Upper lobe of left lung (tissue), 6 donors: ENCODE measurements around the gene CACNA1S. TPM values are rescaled to one million over a fixed set of nuclear protein-coding genes. Genes with fewer than 3 reads are reported as not detected.

ENCODE experiments used
- ATAC-seq, 2 donors: fragments of 200-7000 bp; cut with Tn5 transposase; one replicate each; pipeline ENCODE4 v1.9.1; 2022; ENCODE audit warnings: mild to moderate bottlenecking in 2 of 2, moderate library complexity in 2 of 2; ENCODE audit not compliant: low FRiP score in 2 of 2
- DNase-seq, 2 donors: peaks; one replicate each; pipeline ENCODE4 v3.0.0-alpha.2; 2019 to 2020
- H3K27ac ChIP-seq, 4 donors: fragments of 200-600 bp; sonication (generic); one replicate each; pipeline ENCODE4 v1.5.1; 2016 to 2019
- H3K27me3 ChIP-seq, 4 donors: fragments of 200-600 bp; sonication (generic); one replicate each; pipeline ENCODE4 v1.5.1; 2017 to 2019
- H3K36me3 ChIP-seq, 4 donors: fragments of 200-600 bp; sonication (generic); one replicate each; pipeline ENCODE4 v1.5.1; 2016 to 2019
- H3K4me1 ChIP-seq, 4 donors: fragments of 200-600 bp; sonication (generic); one replicate each; pipeline ENCODE4 v1.5.1; 2018 to 2019
- H3K4me3 ChIP-seq, 4 donors: fragments of 200-600 bp; sonication (generic); one replicate each; pipeline ENCODE4 v1.5.1; 2017 to 2019; ENCODE audit warnings: mild to moderate bottlenecking in 2 of 4, moderate library complexity in 1 of 4
- H3K9me3 ChIP-seq, 4 donors: fragments of 200-600 bp; sonication (generic); one replicate each; pipeline ENCODE4 v1.5.1; 2018 to 2019
- CTCF ChIP-seq, 6 experiments: fragments of 450-650 bp in 4 of 6; fragments of 200-600 bp in 2 of 6; sonication (generic) in 2 of 6; IDR thresholded peaks; one replicate each; pipeline ENCODE4 v1.5.1; 2016 to 2019; ENCODE audit warnings: antibody characterized with exemption in 6 of 6
- EP300 ChIP-seq, 4 donors: sonication (generic); formaldehyde crosslinking; IDR thresholded peaks; one replicate each; pipeline ENCODE4 v1.5.1; 2017; ENCODE audit warnings: antibody characterized with exemption in 4 of 4, control low read depth in 2 of 4
- POLR2A ChIP-seq, 4 donors: fragments of 450-650 bp; IDR thresholded peaks; one replicate each; pipeline ENCODE4 v1.5.1; 2016 to 2017; ENCODE audit warnings: antibody characterized with exemption in 4 of 4, mild to moderate bottlenecking in 2 of 4
- POLR2AphosphoS5 ChIP-seq, 2 donors: sonication (generic); formaldehyde crosslinking; IDR thresholded peaks; one replicate each; pipeline ENCODE4 v1.5.1; 2017; ENCODE audit warnings: antibody characterized with exemption in 2 of 2
- WGBS, 2 donors: methylation state at CpG; one replicate each; pipeline ENCODE4 v1.1.5; 2017 to 2018; 5-methylcytosine and 5-hydroxymethylcytosine counted together
- total RNA-seq, 6 donors: library from RNA; depleted of rRNA in 4 of 6; stranded (reverse); fragments of >200 nt in 4 of 6; gene quantifications; one replicate each; pipeline versions ENCODE4 v1.1.0 to v1.2.1, GENCODE V29; 2016 to 2021
- donor health status: DM: no; HTN: no; CAD: no; lungs with moderate emphysema.
- donor health status: DM: no; HTN: yes; CAD: no; lungs with severe emphysema.

CACNA1S gene
- total RNA-seq, 6 donors from 2014 or later = 0.03 to 0.30 (median 0.10) TPM; not detected in 3

GRCh38 chr1:201066986-201067385 is 45.2 kb downstream of the CACNA1S start:
- Histone ChIP-seq H3K36me3 (no peaks in the 10 kb centered on the region), H3K9me3 (no peaks in the 10 kb centered on the region)

DNA sequence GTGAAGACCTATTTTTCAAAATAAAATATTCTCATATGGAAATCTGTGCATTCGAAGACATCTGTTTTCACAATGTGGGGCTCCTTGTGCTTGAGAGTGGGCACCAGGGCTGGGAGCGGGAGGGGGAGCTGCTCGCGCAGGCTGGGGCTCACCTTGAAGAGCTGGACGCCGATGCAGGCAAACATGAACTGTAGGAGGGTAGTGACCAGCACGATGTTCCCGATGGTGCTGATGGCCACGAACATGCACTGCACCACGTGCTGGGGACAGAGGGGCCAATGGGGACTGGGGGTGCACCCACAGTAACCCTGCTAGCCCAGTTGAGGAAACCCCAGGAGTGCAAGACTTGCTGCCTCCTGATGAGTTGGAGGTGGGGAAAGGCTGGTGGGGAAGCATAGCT is 46.5 kb downstream of the CACNA1S start:
- Histone ChIP-seq H3K9me3 (no peaks in the 10 kb centered on the region), H3K36me3 (no peaks in the 10 kb centered on the region), H3K4me1 (no peaks in the 10 kb centered on the region), H3K27ac (no peak overlapping the region), H3K27me3 (no peaks in the 10 kb centered on the region), H3K4me3 (no peak overlapping the region)
- 95% methylated on average over 6 to 10 of the region's 10 CpGs for WGBS, 2 donors
- DNase-seq (no peak), ATAC-seq (no peak)
- TF ChIP-seq CTCF (IDR thresholded peaks at IDR 0.05) = no peak
- TF ChIP-seq EP300 (IDR thresholded peaks at IDR 0.05) = no peak
- no peak for TF ChIP-seq POLR2A (IDR thresholded peaks at IDR 0.05)

More at GRCh38 chr1:201066986-201067385, 45.2 kb downstream of the CACNA1S start:
- DNase-seq (no peak), ATAC-seq (no peak)
- H3K4me3 ChIP-seq = no peak overlapping the region
- no peak overlapping the region for H3K27ac ChIP-seq
- H3K27me3 ChIP-seq = no peaks in the 10 kb centered on the region
- no peaks in the 10 kb centered on the region for H3K4me1 ChIP-seq
- no peak for TF ChIP-seq POLR2AphosphoS5 (IDR thresholded peaks at IDR 0.05)
- no peak for TF ChIP-seq POLR2A (IDR thresholded peaks at IDR 0.05)
- TF ChIP-seq EP300 (IDR thresholded peaks at IDR 0.05) = no peak
- TF ChIP-seq CTCF (IDR thresholded peaks at IDR 0.05) = no peak
- WGBS, 2 donors = 69 to 76% methylated on average over 2 to 4 of the region's 4 CpGs

GRCh38 chr1:201064806-201065205 is 47.4 kb downstream of the CACNA1S start:
- H3K4me3 ChIP-seq = no peak overlapping the region
- no peaks in the 10 kb centered on the region for H3K9me3 ChIP-seq
- H3K27ac ChIP-seq = no peak overlapping the region
- H3K36me3 ChIP-seq = no peaks in the 10 kb centered on the region
- no peak for TF ChIP-seq POLR2AphosphoS5 (IDR thresholded peaks at IDR 0.05)
- TF ChIP-seq POLR2A (IDR thresholded peaks at IDR 0.05) = no peak
- TF ChIP-seq CTCF (IDR thresholded peaks at IDR 0.05) = no peak
- TF ChIP-seq EP300 (IDR thresholded peaks at IDR 0.05) = no peak
- H3K4me1 ChIP-seq = peaks cover 0 to 3% (median 0%) of the 10 kb centered on the region in 4 donors
- ATAC-seq (no peak), DNase-seq (no peak)
- no peaks in the 10 kb centered on the region for H3K27me3 ChIP-seq
- WGBS, 2 donors = 65 to 79% methylated on average over 8 of the region's 8 CpGs

DNA sequence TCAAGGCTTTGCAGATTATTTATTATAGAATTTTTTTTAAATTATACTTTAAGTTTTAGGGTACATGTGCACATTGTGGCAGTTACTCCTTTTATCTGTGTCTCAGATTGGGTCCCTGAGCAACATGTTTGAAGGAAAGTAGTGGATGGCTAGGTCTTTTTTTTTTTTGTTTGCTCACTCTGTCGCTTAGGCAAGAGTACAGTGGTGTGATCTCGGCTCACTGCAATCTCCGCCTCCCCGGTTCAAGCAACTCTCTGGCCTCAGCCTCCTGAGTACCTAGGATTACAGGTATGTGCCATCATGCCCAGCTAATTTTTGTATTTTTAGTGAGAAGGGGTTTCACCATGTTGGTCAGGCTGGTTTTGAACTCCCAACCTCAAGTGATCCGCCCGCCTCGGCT is 49.1 kb downstream of the CACNA1S start:
- DNase-seq (no peak), ATAC-seq (no peak)
- TF ChIP-seq EP300 (IDR thresholded peaks at IDR 0.05) (no peak), CTCF (IDR thresholded peaks at IDR 0.05) (no peak), POLR2A (IDR thresholded peaks at IDR 0.05) (no peak), POLR2AphosphoS5 (IDR thresholded peaks at IDR 0.05) (no peak)
- Histone ChIP-seq H3K4me3 (no peak overlapping the region), H3K4me1 (peaks cover 0 to 3% (median 0%) of the 10 kb centered on the region in 4 donors), H3K27me3 (no peaks in the 10 kb centered on the region), H3K27ac (no peak overlapping the region), H3K9me3 (no peaks in the 10 kb centered on the region), H3K36me3 (no peaks in the 10 kb centered on the region)
- 82 to 90% methylated on average over 7 of the region's 7 CpGs for WGBS, 2 donors

DNA sequence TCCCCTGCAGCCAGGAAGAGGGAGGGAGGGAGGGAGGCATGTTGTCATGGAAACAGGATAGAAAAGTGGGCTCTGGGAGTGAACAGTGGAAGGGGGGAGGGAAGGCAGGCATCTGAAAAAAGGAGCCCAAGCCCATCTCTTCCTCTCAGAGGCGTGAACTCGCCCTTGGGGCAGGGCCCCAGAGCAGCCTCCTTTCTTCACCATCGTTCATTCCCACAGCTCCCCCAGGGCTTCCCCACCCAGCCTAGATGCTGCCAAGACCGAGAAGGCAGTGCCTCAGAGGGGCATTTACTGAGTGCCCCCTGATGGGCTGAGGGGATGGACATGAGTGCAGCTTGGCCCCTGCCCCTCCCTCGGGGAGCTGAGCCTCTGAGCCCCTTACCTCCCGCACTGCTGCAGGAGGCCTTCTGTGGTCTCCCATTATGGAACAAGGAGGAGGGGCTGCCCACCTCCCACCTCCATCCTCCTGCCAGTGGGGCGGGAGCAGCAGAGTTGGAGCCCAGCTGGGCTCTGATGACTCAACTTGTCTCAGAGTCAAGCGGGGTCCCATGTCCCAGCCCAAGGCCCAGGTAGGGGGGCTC is 49.6 kb downstream of the CACNA1S start:
- no peak for TF ChIP-seq POLR2A (IDR thresholded peaks at IDR 0.05)
- TF ChIP-seq EP300 (IDR thresholded peaks at IDR 0.05) = no peak
- TF ChIP-seq CTCF (IDR thresholded peaks at IDR 0.05) = no peak
- TF ChIP-seq POLR2AphosphoS5 (IDR thresholded peaks at IDR 0.05) = no peak
- ATAC-seq (no peak), DNase-seq (no peak)
- H3K27ac ChIP-seq = no peak overlapping the region
- H3K9me3 ChIP-seq = no peaks in the 10 kb centered on the region
- no peaks in the 10 kb centered on the region for H3K36me3 ChIP-seq
- H3K27me3 ChIP-seq = no peaks in the 10 kb centered on the region
- 76 to 89% methylated on average over 4 to 7 of the region's 8 CpGs for WGBS, 2 donors
- H3K4me1 ChIP-seq = peaks cover 0 to 3% (median 0%) of the 10 kb centered on the region in 4 donors
- no peak overlapping the region for H3K4me3 ChIP-seq
